Stimulated activated CD4-positive, alpha-beta T cell treated with anti-CD3 and anti-CD28 coated beads, Interleukin-15, amount 100 ng/mL, for 48 hours (primary cell): ENCODE data around the gene ZNF444.
"Not testable (repeated sequence)": the region's sequence is repeated elsewhere in the genome, so short reads cannot be mapped to it uniquely, and the experiment has no call there.

Experiments
- DNase-seq, 2 donors: peaks; one replicate each; pipeline ENCODE4 v3.0.0-alpha.2; 2020; ENCODE audit warnings: low read depth in 2 of 2

The ZNF444 gene

GRCh38 chr19:56147307-56147706 is 6.2 kb downstream of the ZNF444 start:
- no peak for DNase-seq

- DNase-seq, result no peak
Observed at GRCh38 chr19:56148096-56148495, 7.0 kb downstream of the ZNF444 start.

DNA sequence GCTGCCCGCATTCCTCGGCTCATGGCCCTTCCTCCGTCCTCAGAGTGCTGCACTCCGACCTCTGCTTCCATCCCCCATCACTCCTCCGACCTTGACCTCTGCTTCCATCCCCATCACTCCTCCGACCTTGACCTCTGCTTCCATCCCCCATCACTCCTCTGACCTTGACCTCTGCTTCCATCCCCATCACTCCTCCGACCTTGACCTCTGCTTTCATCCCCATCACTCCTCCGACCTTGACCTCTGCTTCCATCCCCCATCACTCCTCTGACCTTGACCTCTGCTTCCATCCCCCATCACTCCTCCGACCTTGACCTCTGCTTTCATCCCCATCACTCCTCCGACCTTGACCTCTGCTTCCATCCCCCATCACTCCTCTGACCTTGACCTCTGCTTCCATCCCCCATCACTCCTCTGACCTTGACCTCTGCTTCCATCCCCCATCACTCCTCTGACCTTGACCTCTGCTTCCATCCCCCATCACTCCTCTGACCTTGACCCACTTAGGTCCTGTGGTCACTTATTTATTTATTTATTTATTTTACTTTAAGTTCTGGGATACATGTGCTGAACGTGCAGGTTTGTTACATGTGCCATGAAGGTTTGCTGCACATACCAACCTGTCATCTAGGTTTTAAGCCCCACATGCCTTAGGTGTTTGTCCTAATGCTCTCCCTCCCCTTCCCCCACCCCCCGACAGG is 8.0 kb downstream of the ZNF444 start:
- not testable (repeated sequence) for DNase-seq

DNA sequence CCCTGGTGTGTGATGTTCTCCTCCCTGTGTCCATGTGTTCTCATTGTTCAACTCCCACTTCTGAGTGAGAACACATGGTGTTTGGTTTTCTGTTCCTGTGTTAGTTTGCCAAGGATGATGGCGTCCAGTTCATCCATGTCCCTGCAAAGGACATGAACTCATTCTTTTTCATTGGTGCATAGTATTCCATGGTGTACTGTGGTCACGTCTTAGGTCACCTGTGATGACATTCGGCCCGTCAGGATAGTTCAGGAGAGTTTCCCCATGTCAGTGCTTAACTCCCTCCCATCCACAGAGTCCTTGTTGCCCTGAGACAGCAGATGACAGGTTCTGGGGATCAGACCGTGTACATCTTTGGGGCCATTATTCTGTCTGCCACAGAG is 8.6 kb downstream of the ZNF444 start:
- no peak for DNase-seq

- DNase-seq, result no peak
Observed at GRCh38 chr19:56150358-56150757, 9.3 kb downstream of the ZNF444 start.

- DNase-seq, result no peak
Observed at GRCh38 chr19:56152644-56153043, 11.6 kb downstream of the ZNF444 start.

DNA sequence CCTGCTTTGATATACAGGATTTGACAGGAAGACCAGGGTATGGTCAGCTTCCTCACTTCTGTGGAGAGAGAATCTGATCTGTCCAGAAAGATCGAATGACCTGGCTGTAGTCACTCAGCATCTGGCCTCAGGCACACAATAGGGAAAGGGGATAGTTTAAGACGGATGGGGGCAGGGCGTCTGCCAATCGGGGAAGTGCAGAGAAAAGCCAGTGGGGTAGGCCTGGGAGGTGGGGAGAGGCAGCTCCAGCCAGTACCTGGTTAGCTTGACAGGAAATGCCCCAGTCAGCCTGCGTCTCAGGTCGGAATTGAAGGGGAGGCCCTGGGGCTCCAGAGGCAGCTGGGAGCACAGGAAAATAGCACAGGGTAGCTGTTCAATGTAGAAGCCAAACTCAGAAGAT is 12.4 kb downstream of the ZNF444 start:
- no peak for DNase-seq

GRCh38 chr19:56155124-56155687 is 14.1 kb downstream of the ZNF444 start:
- DNase-seq, result no peak

DNA sequence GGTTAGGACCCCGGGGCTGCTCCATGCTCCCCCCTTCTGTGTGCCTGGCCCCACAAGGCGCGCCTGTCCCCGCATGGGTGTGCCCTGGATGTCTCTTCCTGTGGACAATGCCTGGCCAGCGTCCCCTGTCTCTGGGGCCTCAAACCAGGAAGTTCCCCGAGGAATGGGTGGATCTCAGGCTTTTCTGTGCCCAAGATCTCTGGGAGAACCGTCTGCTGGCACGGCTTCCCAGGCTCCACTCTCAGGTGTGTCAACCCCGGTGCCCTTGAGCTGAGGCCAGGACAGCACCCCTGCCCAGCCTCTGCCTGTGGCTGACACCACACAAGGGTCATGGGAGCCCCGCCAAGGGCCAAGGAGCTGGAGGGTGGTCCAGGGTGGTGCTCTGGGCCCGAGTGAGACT is 15.7 kb downstream of the ZNF444 start:
- DNase-seq, result no peak

DNA sequence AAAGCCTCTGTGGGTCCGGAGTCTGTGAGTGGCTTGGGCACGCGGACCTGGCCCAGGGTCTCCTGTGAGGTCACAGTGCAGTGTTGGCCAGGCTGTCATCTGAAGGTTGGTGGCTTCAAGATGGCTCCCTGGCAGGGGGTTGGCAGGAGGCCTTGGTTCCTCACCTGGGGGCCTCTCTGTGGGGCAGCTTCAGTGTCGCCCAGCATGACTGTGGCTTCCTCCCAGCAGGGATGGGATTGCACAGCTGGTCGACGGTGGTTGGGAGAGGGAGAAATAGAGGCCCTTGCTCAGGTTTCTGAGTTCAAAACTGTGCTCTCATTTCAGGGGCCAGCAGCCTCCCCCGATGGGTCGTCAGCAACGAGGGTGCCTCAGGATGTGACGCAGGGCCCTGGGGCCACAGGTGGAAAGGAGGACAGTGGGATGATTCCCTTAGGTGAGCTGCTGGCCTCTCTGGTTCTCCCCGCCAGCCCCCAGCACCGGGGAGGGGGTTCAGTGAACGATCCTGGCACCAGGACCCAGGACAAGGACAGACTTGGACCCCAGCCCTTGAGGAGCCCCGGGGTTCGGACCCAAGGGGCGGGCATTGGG is 17.2 kb downstream of the ZNF444 start:
- DNase-seq, result no peak

DNA sequence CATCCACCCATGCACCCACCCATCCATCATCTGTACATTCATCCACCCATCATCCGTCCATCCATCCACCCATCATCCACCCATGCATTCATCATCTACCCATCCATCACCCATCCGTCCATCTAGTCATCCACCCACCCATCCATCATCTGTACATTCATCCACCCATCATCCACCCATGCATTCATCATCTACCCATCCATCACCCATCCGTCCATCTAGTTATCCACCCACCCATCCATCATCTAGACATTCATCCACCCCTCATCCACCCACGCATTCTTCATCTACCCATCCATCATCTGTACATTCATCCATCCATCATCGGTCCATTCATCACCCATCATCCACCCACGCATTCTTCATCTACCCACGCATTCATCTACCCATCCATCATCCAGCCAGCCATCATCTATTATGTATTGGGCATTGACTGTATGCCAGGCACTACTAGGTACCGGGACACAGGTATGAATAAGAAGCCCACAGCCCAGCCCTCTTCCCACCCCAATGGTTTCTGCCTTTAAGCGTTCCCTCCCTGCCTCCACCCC is 18.0 kb downstream of the ZNF444 start:
- no peak for DNase-seq

DNA sequence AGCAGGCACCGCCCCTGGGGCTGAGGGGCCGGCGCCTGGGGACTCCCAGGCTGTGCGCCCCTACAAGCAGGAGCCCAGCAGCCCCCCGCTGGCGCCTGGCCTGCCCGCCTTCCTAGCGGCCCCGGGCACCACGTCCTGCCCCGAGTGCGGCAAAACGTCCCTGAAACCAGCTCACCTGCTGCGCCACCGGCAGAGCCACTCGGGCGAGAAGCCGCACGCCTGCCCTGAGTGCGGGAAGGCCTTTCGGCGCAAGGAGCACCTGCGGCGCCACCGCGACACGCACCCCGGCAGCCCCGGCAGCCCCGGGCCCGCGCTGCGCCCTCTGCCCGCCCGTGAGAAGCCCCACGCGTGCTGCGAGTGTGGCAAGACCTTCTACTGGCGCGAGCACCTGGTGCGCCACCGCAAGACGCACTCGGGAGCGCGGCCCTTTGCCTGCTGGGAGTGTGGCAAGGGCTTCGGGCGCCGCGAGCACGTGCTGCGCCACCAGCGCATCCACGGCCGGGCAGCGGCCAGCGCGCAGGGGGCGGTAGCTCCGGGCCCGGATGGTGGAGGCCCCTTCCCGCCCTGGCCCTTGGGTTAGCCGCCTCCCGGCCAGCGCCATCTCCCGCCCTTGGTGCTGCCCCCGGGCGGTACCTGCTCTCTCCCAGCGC is 18.7 kb downstream of the ZNF444 start:
- no peak for DNase-seq

GRCh38 chr19:56161534-56161933 is 20.4 kb downstream of the ZNF444 start:
- DNase-seq, result no peak

- DNase-seq, result peak in 1 of 2 donors; percentile 22
Observed at GRCh38 chr19:56162258-56162657, 21.2 kb downstream of the ZNF444 start.

DNA sequence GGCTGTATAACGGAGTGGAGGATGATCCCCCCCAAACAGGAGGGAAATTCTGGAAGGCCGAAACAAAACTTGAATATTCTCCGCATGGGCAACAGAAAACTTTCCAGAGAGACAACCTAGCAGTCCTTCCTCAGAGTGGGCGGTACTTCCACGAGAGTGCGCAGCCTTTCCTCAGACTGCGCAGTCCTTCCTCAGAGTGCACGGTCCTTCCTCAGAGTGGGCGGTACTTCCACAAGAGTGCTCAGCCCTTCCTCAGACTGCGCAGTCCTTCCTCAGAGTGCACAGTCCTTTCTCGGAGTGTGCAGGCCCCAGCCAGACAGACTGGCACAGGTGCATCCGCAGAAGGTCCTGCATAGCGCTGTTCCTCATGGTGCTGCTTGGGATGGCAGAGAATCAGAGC is 22.0 kb downstream of the ZNF444 start:
- no peak for DNase-seq

DNA sequence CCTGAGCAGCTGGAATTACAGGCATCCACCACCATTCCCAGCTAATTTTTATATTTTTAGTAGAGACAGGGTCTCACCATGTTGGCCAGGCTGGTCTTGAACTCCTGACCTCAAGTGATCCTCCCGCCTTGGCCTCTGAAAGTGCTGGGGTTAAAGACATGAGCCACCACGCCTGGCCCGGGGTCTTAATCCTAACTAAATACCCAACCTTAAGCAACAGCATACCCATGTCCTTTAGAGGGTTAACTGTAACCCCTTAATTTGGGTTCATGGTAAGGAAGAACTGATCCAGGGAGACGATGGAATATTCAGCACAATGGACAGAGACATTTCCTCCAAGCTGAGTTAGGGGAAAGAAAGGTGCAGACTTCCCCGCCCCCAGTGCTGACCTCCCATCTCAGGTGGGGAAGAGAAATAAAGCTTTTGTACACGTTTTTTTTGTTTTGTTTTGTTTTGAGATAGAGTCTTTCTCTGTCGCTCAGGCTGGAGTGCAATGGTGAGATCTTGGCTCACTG is 26.0 kb downstream of the ZNF444 start:
- DNase-seq, result no peak

- no peak for DNase-seq
Observed at GRCh38 chr19:56170261-56170660, 29.2 kb downstream of the ZNF444 start.

GRCh38 chr19:56174086-56174485 is 33.0 kb downstream of the ZNF444 start:
- no peak for DNase-seq

DNA sequence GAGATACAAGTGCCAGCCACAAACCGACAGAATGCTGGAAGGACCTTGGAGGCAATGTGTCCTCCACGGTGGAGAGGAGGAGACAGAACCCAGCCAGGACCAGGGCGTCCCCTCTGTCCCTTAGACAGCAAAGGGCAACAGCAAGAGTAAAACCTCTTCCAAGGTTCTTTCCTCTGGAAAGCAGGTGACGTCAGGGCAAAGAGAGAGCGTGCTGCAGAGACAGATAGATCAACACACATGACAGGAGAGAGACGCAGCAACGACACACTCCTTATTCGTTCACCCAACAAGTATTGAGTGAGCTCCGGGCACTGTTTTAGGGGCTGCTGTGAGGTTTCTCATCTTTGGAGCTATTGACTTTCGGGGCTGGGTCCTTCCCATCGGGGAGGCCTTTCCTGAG is 33.5 kb downstream of the ZNF444 start:
- DNase-seq, result no peak

DNA sequence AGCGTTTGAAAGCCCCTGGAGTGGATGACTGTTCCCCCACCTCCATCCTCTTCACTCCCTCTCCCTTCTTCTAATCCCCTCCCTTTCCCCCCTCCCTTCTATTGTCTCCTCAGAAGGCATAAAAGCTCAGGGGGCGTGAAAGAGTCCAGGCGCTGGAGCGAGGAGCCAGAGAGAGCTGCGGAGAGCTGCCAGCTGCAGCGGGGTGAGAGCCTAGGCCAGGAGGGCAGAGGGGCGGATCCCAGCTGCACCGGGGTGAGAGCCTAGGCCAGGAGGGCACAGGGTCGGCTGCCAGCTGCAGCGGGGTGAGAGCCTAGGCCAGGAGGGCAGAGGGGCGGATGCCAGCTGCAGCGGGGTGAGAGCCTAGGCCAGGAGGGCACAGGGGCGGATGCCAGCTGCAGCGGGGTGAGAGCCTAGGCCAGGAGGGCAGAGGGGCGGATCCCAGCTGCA is 34.8 kb downstream of the ZNF444 start, which contains the start of gene GALP:
Gene GALP, plus strand, starts transcription at position 148 of the 447 bp plus-strand sequence. CDS start 1,101 bp downstream, outside the sequence.
- not testable (repeated sequence) for DNase-seq

DNA sequence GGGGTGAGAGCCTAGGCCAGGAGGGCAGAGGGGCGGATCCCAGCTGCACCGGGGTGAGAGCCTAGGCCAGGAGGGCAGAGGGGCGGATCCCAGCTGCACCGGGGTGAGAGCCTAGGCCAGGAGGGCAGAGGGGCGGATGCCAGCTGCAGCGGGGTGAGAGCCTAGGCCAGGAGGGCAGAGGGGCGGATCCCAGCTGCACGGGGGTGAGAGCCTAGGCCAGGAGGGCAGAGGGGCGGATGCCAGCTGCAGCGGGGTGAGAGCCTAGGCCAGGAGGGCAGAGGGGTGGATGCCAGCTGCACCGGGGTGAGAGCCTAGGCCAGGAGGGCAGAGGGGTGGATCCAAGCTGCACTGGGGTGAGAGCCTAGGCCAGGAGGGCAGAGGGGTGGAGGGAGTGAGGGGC is 35.2 kb downstream of the ZNF444 start:
- not testable (repeated sequence) for DNase-seq

DNA sequence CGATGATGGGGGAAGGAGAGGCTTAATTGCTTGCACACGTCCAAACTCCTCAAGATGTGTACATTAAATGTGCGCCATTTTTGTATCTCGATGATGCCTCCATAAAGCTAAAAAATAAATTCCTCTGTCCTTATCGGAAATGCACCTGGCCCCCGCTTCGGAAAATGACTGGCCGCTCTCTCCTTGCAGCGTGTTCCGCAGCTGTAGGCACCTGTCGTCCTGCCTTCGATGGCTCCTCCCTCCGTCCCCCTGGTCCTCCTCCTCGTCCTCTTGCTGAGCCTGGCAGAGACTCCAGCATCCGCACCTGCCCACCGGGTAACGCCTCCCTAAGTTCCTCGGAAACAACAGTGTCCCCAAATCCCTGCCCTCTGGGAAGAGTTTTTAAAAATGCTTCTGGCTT is 35.8 kb downstream of the ZNF444 start:
- DNase-seq, result no peak
